WTC11 (cell line): ENCODE results near the gene SH3GL2.

Experiments used
- ATF3 ChIP-seq: sonication (generic); formaldehyde crosslinking; conservative IDR thresholded peaks from 2 replicates; pipeline ENCODE4 v1.8.1; 2022; ENCODE audit warnings: mild to moderate bottlenecking, missing genetic modification reagents
- CTCF ChIP-seq: fragments of 200-600 bp; IDR thresholded peaks from 2 replicates; pipeline ENCODE4 v1.8.0; 2022; ENCODE audit warnings: antibody characterized with exemption
- E2F1 ChIP-seq: sonication (generic); formaldehyde crosslinking; IDR thresholded peaks from 2 replicates; pipeline ENCODE4 v1.8.0; 2022; ENCODE audit warnings: mild to moderate bottlenecking, missing genetic modification reagents
- ESRRA ChIP-seq: sonication (generic); formaldehyde crosslinking; IDR thresholded peaks from 2 replicates; pipeline ENCODE4 v1.8.1; 2022; ENCODE audit warnings: mild to moderate bottlenecking, missing genetic modification reagents, borderline replicate concordance
- HMGA2 ChIP-seq: fragments of 250-450 bp; sonication (Bioruptor Pico); IDR thresholded peaks from 2 replicates; pipeline ENCODE4 v1.4.0; 2021; ENCODE audit warnings: mild to moderate bottlenecking, moderate library complexity
- IRF2 ChIP-seq: sonication (generic); formaldehyde crosslinking; IDR thresholded peaks from 2 replicates; pipeline ENCODE4 v1.8.0; 2022; ENCODE audit warnings: low read depth, missing genetic modification reagents, borderline replicate concordance
- NFYB ChIP-seq: sonication (generic); formaldehyde crosslinking; conservative IDR thresholded peaks from 2 replicates; pipeline ENCODE4 v1.8.0; 2022; ENCODE audit warnings: low read depth, missing genetic modification reagents
- NR3C1 ChIP-seq: sonication (generic); formaldehyde crosslinking; conservative IDR thresholded peaks from 2 replicates; pipeline ENCODE4 v1.8.1; 2023; ENCODE audit warnings: low read depth, mild to moderate bottlenecking, missing genetic modification reagents
- TEAD4 ChIP-seq: sonication (generic); formaldehyde crosslinking; IDR thresholded peaks from 2 replicates; pipeline ENCODE4 v1.8.0; 2022; ENCODE audit warnings: mild to moderate bottlenecking, missing genetic modification reagents
- USF1 ChIP-seq: sonication (generic); formaldehyde crosslinking; IDR thresholded peaks from 2 replicates; pipeline ENCODE4 v1.8.0; 2022; ENCODE audit warnings: mild to moderate bottlenecking, missing genetic modification reagents
- USF2 ChIP-seq: sonication (generic); formaldehyde crosslinking; IDR thresholded peaks from 2 replicates; pipeline ENCODE4 v1.8.1; 2023; ENCODE audit warnings: mild to moderate bottlenecking, missing genetic modification reagents, moderate library complexity
- ZBTB43 ChIP-seq: sonication (generic); formaldehyde crosslinking; IDR thresholded peaks from 2 replicates; pipeline ENCODE4 v1.8.1; 2023; ENCODE audit warnings: mild to moderate bottlenecking, missing genetic modification reagents
- ZNF317 ChIP-seq: sonication (generic); formaldehyde crosslinking; IDR thresholded peaks from 2 replicates; pipeline ENCODE4 v1.8.1; 2023; ENCODE audit warnings: low read depth, mild to moderate bottlenecking, moderate library complexity, missing genetic modification reagents, borderline replicate concordance
- ZNF416 ChIP-seq: fragments of 250-450 bp; sonication (Bioruptor Pico); IDR thresholded peaks from 2 replicates; pipeline ENCODE4 v1.9.0; 2021; ENCODE audit warnings: mild to moderate bottlenecking, inconsistent platforms

GRCh38 chr9:17632994-17633393, 54.1 kb downstream of the SH3GL2 start:
- TF ChIP-seq NFYB (CRISPR knock-in tag), result no peak
- no peak for TF ChIP-seq CTCF
- no peak for TF ChIP-seq NR3C1 (CRISPR knock-in tag)
- TF ChIP-seq ZBTB43, result no peak
- TF ChIP-seq E2F1 (CRISPR knock-in tag), result no peak
- TF ChIP-seq HMGA2 (CRISPR knock-in tag), result no peak
- TF ChIP-seq USF2 (CRISPR knock-in tag), result no peak
- TF ChIP-seq IRF2 (CRISPR knock-in tag), result no peak
- no peak for TF ChIP-seq ATF3 (CRISPR knock-in tag)
- no peak for TF ChIP-seq ZNF317 (CRISPR knock-in tag)
- no peak for TF ChIP-seq USF1 (CRISPR knock-in tag)
- TF ChIP-seq ZNF416 (CRISPR knock-in tag), result no peak
- TF ChIP-seq ESRRA (CRISPR knock-in tag), result no peak
- no peak for TF ChIP-seq TEAD4 (CRISPR knock-in tag)
